GM19023 (cell line): ENCODE results near the gene IL1F10.

ENCODE experiments used
- ATAC-seq: cut with Tn5 transposase; IDR thresholded peaks from one replicate; pipeline ENCODE4 v1.9.1; 2021; ENCODE audit warnings: mild to moderate bottlenecking, moderate library complexity; ENCODE audit not compliant: unreplicated experiment

Gene IL1F10

GRCh38 chr2:113111823-113112287 lies 44.1 kb downstream of the IL1F10 start:
- ATAC-seq: no peak

GRCh38 chr2:113112441-113112840 lies 44.7 kb downstream of the IL1F10 start:
- ATAC-seq: no peak

GRCh38 chr2:113112871-113113270 lies 45.1 kb downstream of the IL1F10 start:
- no peak for ATAC-seq

- no peak for ATAC-seq
These were observed 46.0 kb downstream of the IL1F10 start for GRCh38 chr2:113113807-113114206.

- ATAC-seq: no peak
These were observed 46.6 kb downstream of the IL1F10 start for GRCh38 chr2:113114224-113114945.

- no peak for ATAC-seq
These were observed 47.2 kb downstream of the IL1F10 start for GRCh38 chr2:113114996-113115395.

- ATAC-seq: no peak
These were observed 48.6 kb downstream of the IL1F10 start for GRCh38 chr2:113116100-113116958.

GRCh38 chr2:113117541-113118262 lies 49.9 kb downstream of the IL1F10 start:
- no peak for ATAC-seq

- no peak for ATAC-seq
These were observed 50.5 kb downstream of the IL1F10 start for GRCh38 chr2:113118263-113118657.

GRCh38 chr2:113119111-113119510 lies 51.3 kb downstream of the IL1F10 start:
- no peak for ATAC-seq

GRCh38 chr2:113120861-113121260 lies 53.1 kb downstream of the IL1F10 start:
- ATAC-seq: no peak

GRCh38 chr2:113122364-113122763 lies 54.6 kb downstream of the IL1F10 start:
- no peak for ATAC-seq

GRCh38 chr2:113123726-113124125 lies 56.0 kb downstream of the IL1F10 start:
- ATAC-seq: peak; percentile 23

GRCh38 chr2:113124181-113124961 lies 56.6 kb downstream of the IL1F10 start:
- ATAC-seq: peak; percentile 52
